Peyer's patch (tissue), 4 donors: ENCODE measurements around the gene PLAU.
"Not testable (repeated sequence)": the region's sequence is repeated elsewhere in the genome, so short reads cannot be mapped to it uniquely, and the experiment has no call there.

Experiments
- CTCF ChIP-seq, 6 experiments: fragments of 450-650 bp in 4 of 6; fragments of 200-600 bp in 2 of 6; sonication (generic) in 1 of 6; IDR thresholded peaks; one replicate each; pipeline ENCODE4 v1.5.1; 2017 to 2019; ENCODE audit warnings: antibody characterized with exemption in 6 of 6, mild to moderate bottlenecking in 3 of 6, moderate library complexity in 1 of 6
- POLR2A ChIP-seq, 2 donors: fragments of 450-650 bp; IDR thresholded peaks; one replicate each; pipeline ENCODE4 v1.5.1; 2017; ENCODE audit warnings: antibody characterized with exemption in 2 of 2, mild to moderate bottlenecking in 2 of 2, moderate library complexity in 2 of 2

- TF ChIP-seq CTCF, POLR2A (IDR thresholded peaks at IDR 0.05): not testable (repeated sequence)
These were observed 52.6 kb downstream of the PLAU start for GRCh38 chr10:73963533-73963932.
